GM23338 (cell line): ENCODE data around the gene SMIM44. TPM values are rescaled to one million over a fixed set of nuclear protein-coding genes. Genes with fewer than 3 reads are reported as not detected.

Source experiments
- ATAC-seq: fragments of 200-7000 bp; cut with Tn5 transposase; 3 replicates; pipeline ENCODE4 v1.9.1; 2020
- DNase-seq: peaks from one replicate; pipeline ENCODE4 v3.0.0-alpha.2; 2015; ENCODE audit warnings: low spot score
- H2AFZ ChIP-seq: fragments of 200-600 bp; sonication (generic); 2 replicates; pipeline ENCODE4 v1.8.0; 2016; ENCODE audit warnings: antibody characterized with exemption, mild to moderate bottlenecking, moderate library complexity
- H3F3A ChIP-seq: fragments of 200-600 bp; sonication (generic); replicated peaks from 2 replicates; pipeline ENCODE4 v1.8.0; 2017; ENCODE audit warnings: antibody characterized with exemption, mixed run types, low read depth
- H3K27ac ChIP-seq: fragments of 200-600 bp; sonication (generic); 2 replicates; pipeline ENCODE4 v1.6.1; 2016; ENCODE audit warnings: low read depth
- H3K27me3 ChIP-seq: fragments of 200-600 bp; sonication (generic); 2 replicates; pipeline ENCODE4 v1.8.0; 2016; ENCODE audit warnings: mild to moderate bottlenecking, mixed run types, moderate library complexity; ENCODE audit not compliant: insufficient read depth
- H3K36me3 ChIP-seq: fragments of 200-600 bp; sonication (generic); 2 replicates; pipeline ENCODE4 v1.8.0; 2016; ENCODE audit warnings: mild to moderate bottlenecking; ENCODE audit not compliant: insufficient read depth
- H3K4me1 ChIP-seq: fragments of 200-600 bp; sonication (generic); 2 replicates; pipeline ENCODE4 v1.8.0; 2016; ENCODE audit warnings: mild to moderate bottlenecking, moderate library complexity; ENCODE audit not compliant: insufficient read depth
- H3K4me2 ChIP-seq: fragments of 200-600 bp; sonication (generic); 2 replicates; pipeline ENCODE4 v1.7.1; 2017; ENCODE audit warnings: mixed run types
- H3K4me3 ChIP-seq: fragments of 200-600 bp; sonication (generic); 2 replicates; pipeline ENCODE4 v1.6.1; 2016; ENCODE audit warnings: mixed run types
- H3K79me2 ChIP-seq: fragments of 200-600 bp; sonication (generic); replicated peaks from 2 replicates; pipeline ENCODE4 v1.8.0; 2017; ENCODE audit warnings: mild to moderate bottlenecking; ENCODE audit not compliant: insufficient read depth
- H3K9me2 ChIP-seq: fragments of 200-600 bp; sonication (generic); 2 replicates; pipeline ENCODE4 v1.8.0; 2017; ENCODE audit not compliant: insufficient read depth
- H4K20me1 ChIP-seq: fragments of 200-600 bp; sonication (generic); replicated peaks from 2 replicates; pipeline ENCODE4 v1.8.0; 2017; ENCODE audit warnings: mild to moderate bottlenecking; ENCODE audit not compliant: insufficient read depth
- H3K27ac Mint-ChIP-seq: 2 replicates; pipeline ENCODE4 v1.8.0; 2020; ENCODE audit warnings: inconsistent platforms, mild to moderate bottlenecking, moderate library complexity, mixed read lengths
- H3K27me3 Mint-ChIP-seq: 3 replicates; pipeline ENCODE4 v1.8.0; 2022; ENCODE audit warnings: low read depth, mild to moderate bottlenecking, moderate library complexity, mixed read lengths, inconsistent platforms; ENCODE audit not compliant: insufficient read depth, poor library complexity
- H3K36me3 Mint-ChIP-seq: 3 replicates; pipeline ENCODE4 v1.8.0; 2021; ENCODE audit warnings: low read depth, mild to moderate bottlenecking, inconsistent platforms, moderate library complexity, mixed read lengths
- H3K4me1 Mint-ChIP-seq: 3 replicates; pipeline ENCODE4 v1.8.0; 2020; ENCODE audit warnings: mild to moderate bottlenecking, inconsistent platforms, mixed read lengths
- H3K4me3 Mint-ChIP-seq: 3 replicates; pipeline ENCODE4 v1.8.0; 2021; ENCODE audit warnings: moderate library complexity, mild to moderate bottlenecking, inconsistent platforms, mixed read lengths
- H3K9me3 Mint-ChIP-seq: 3 replicates; pipeline ENCODE4 v1.8.0; 2020; ENCODE audit warnings: moderate library complexity, mild to moderate bottlenecking, inconsistent platforms, mixed read lengths
- EZH2phosphoT487 ChIP-seq: fragments of 200-600 bp; sonication (generic); IDR thresholded peaks from one replicate; pipeline ENCODE4 v1.8.1; 2018; ENCODE audit warnings: antibody characterized with exemption; ENCODE audit not compliant: unreplicated experiment
- NANOG ChIP-seq: IDR thresholded peaks from 2 replicates; pipeline ENCODE4 v1.6.1; 2016; ENCODE audit warnings: antibody characterized with exemption, borderline replicate concordance
- STAT1 ChIP-seq: IDR thresholded peaks from one replicate; pipeline ENCODE4 v1.6.1; 2016; ENCODE audit warnings: antibody characterized with exemption; ENCODE audit not compliant: unreplicated experiment
- ZNF114 ChIP-seq: fragments of 250-450 bp; sonication (Bioruptor Pico); IDR thresholded peaks from 2 replicates; pipeline ENCODE4 v1.5.0; 2020; ENCODE audit warnings: mild to moderate bottlenecking, moderate library complexity
- ZNF331 ChIP-seq: fragments of 250-450 bp; sonication (Bioruptor Pico); IDR thresholded peaks from 2 replicates; pipeline ENCODE4 v1.5.0; 2020; ENCODE audit warnings: low read depth, mild to moderate bottlenecking, moderate library complexity
- ZNF462 ChIP-seq: fragments of 250-450 bp; sonication (Bioruptor Pico); IDR thresholded peaks from 2 replicates; pipeline ENCODE4 v1.5.0; 2020; ENCODE audit warnings: mild to moderate bottlenecking, moderate library complexity
- polyA plus RNA-seq: library from polyadenylated mRNA; unstranded; fragments of >200 nt; fragmentation: Nextera tagmentation; extraction: Ambion mirVana; gene quantifications from 2 replicates; pipeline ENCODE4 v1.2.1, GENCODE V29; 2016
- total RNA-seq: library from RNA; depleted of rRNA; stranded (reverse); fragments of >200 nt; shearing (Covaris generic); gene quantifications from 2 replicates; pipeline ENCODE4 v1.2.3, GENCODE V29; 2014
- TF ChIP-seq, protein P1 (sequence below), 2 experiments: fragments of 200-600 bp in 1 of 2; sonication (generic) in 1 of 2; conservative IDR thresholded peaks; 2 replicates each; pipeline versions ENCODE4 v1.5.1 to v1.6.1; 2016 to 2017; ENCODE audit warnings: antibody characterized with exemption in 2 of 2, low read depth in 2 of 2, mild to moderate bottlenecking in 2 of 2, moderate library complexity in 1 of 2

The SMIM44 gene
- total and polyA plus RNA-seq, 2 experiments from 2014 or later, result not detected

- peaks cover 30% of the 10 kb centered on the region for H3K27me3 Mint-ChIP-seq
- peaks cover 11% of the 10 kb centered on the region; the same call in 2 of the 3 replicates for H3K36me3 Mint-ChIP-seq
- H3K27me3 ChIP-seq, result peaks cover 31% of the 10 kb centered on the region
Observed at GRCh38 chr19:3469638-3470499, 13.4 kb downstream of the SMIM44 start.

DNA sequence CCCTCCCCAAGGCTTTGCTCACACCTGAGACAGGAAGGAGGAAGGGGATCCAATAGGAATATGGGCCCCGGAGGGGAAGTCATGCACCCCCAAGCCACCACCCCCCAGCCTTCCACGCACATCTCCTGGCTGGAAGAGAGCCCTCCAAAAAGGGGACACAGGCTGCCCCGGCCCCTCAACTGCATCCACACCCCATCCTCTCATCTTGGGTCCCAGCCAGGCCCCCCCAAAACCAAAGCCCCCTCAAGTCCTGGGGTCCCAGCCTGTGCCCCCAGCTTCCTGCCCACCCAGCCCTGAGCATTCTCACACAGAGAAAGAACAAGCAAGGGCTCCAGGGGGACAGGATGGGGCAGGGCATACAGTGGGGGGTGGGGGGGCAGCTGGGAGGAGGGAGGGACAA, 15.0 kb downstream of the SMIM44 start:
- no peak overlapping the region for H3K4me3 Mint-ChIP-seq
- TF ChIP-seq ZNF114 (CRISPR knock-in tag) (no peak), ZNF331 (CRISPR knock-in tag) (no peak), STAT1 (no peak), EZH2phosphoT487 (no peak), ZNF462 (no peak)
- TF ChIP-seq, protein P1, sequence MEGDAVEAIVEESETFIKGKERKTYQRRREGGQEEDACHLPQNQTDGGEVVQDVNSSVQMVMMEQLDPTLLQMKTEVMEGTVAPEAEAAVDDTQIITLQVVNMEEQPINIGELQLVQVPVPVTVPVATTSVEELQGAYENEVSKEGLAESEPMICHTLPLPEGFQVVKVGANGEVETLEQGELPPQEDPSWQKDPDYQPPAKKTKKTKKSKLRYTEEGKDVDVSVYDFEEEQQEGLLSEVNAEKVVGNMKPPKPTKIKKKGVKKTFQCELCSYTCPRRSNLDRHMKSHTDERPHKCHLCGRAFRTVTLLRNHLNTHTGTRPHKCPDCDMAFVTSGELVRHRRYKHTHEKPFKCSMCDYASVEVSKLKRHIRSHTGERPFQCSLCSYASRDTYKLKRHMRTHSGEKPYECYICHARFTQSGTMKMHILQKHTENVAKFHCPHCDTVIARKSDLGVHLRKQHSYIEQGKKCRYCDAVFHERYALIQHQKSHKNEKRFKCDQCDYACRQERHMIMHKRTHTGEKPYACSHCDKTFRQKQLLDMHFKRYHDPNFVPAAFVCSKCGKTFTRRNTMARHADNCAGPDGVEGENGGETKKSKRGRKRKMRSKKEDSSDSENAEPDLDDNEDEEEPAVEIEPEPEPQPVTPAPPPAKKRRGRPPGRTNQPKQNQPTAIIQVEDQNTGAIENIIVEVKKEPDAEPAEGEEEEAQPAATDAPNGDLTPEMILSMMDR (conservative IDR thresholded peaks at IDR 0.05; ENCODE audit: low read depth in 2 of 2), result no peak

More at GRCh38 chr19:3469638-3470499, 13.4 kb downstream of the SMIM44 start:
- Mint-ChIP-seq H3K27ac (no peak overlapping the region), H3K9me3 (peaks cover 29% of the 10 kb centered on the region), H3K4me1 (peaks cover 4% of the 10 kb centered on the region; the same call in 2 of the 3 replicates), H3K4me3 (no peak overlapping the region)
- no peak overlapping the region for H3K4me2 ChIP-seq
- peaks cover 10% of the 10 kb centered on the region; the same call in 1 of the 2 replicates for H3K4me1 ChIP-seq
- H3K4me3 ChIP-seq, result no peak overlapping the region
- no peaks in the 10 kb centered on the region for H3K9me2 ChIP-seq
- no peaks in the 10 kb centered on the region for H3K36me3 ChIP-seq
- TF ChIP-seq, protein P1 (conservative IDR thresholded peaks at IDR 0.05; ENCODE audit: low read depth in 2 of 2), result peak in 1 of 2 experiments; percentile 49; a peak in 2 of 4 replicates
- no peak for TF ChIP-seq NANOG
- DNase-seq, result no peak
- H2AFZ ChIP-seq, result no peak overlapping the region
- no peaks in the 10 kb centered on the region for H4K20me1 ChIP-seq
- no peak for ATAC-seq
- H3K27ac ChIP-seq, result no peak overlapping the region
- H3F3A ChIP-seq, result no peaks in the 10 kb centered on the region
- no peaks in the 10 kb centered on the region for H3K79me2 ChIP-seq

More for the DNA sequence above, 15.0 kb downstream of the SMIM44 start:
- ATAC-seq, result no peak
- H3K27me3 ChIP-seq, result peaks cover 46% of the 10 kb centered on the region
- H3K27ac ChIP-seq, result no peak overlapping the region
- Mint-ChIP-seq H3K4me1 (peaks cover 4% of the 10 kb centered on the region; the same call in 2 of the 3 replicates), H3K27ac (no peak overlapping the region), H3K27me3 (peaks cover 35% of the 10 kb centered on the region), H3K9me3 (peaks cover 29% of the 10 kb centered on the region), H3K36me3 (peaks cover 11% of the 10 kb centered on the region; the same call in 2 of the 3 replicates)
- H3K9me2 ChIP-seq, result no peaks in the 10 kb centered on the region
- no peak overlapping the region for H3K4me2 ChIP-seq
- DNase-seq, result no peak
- H2AFZ ChIP-seq, result no peak overlapping the region
- H3K4me3 ChIP-seq, result no peak overlapping the region
- peaks cover 10% of the 10 kb centered on the region; the same call in 1 of the 2 replicates for H3K4me1 ChIP-seq
- H4K20me1 ChIP-seq, result no peaks in the 10 kb centered on the region
- no peaks in the 10 kb centered on the region for H3K36me3 ChIP-seq
- no peaks in the 10 kb centered on the region for H3K79me2 ChIP-seq
- H3F3A ChIP-seq, result no peaks in the 10 kb centered on the region
